GM23338 (cell line): ENCODE results near the gene CRACR2B. TPM values are rescaled to one million over a fixed set of nuclear protein-coding genes. Genes with fewer than 3 reads are reported as not detected.

Source experiments
- ATAC-seq: fragments of 200-7000 bp; cut with Tn5 transposase; 3 replicates; pipeline ENCODE4 v1.9.1; 2020
- DNase-seq: peaks from one replicate; pipeline ENCODE4 v3.0.0-alpha.2; 2015; ENCODE audit warnings: low spot score
- H2AFZ ChIP-seq: fragments of 200-600 bp; sonication (generic); 2 replicates; pipeline ENCODE4 v1.8.0; 2016; ENCODE audit warnings: antibody characterized with exemption, mild to moderate bottlenecking, moderate library complexity
- H3F3A ChIP-seq: fragments of 200-600 bp; sonication (generic); replicated peaks from 2 replicates; pipeline ENCODE4 v1.8.0; 2017; ENCODE audit warnings: antibody characterized with exemption, mixed run types, low read depth
- H3K27ac ChIP-seq: fragments of 200-600 bp; sonication (generic); 2 replicates; pipeline ENCODE4 v1.6.1; 2016; ENCODE audit warnings: low read depth
- H3K27me3 ChIP-seq: fragments of 200-600 bp; sonication (generic); 2 replicates; pipeline ENCODE4 v1.8.0; 2016; ENCODE audit warnings: mild to moderate bottlenecking, mixed run types, moderate library complexity; ENCODE audit not compliant: insufficient read depth
- H3K36me3 ChIP-seq: fragments of 200-600 bp; sonication (generic); 2 replicates; pipeline ENCODE4 v1.8.0; 2016; ENCODE audit warnings: mild to moderate bottlenecking; ENCODE audit not compliant: insufficient read depth
- H3K4me1 ChIP-seq: fragments of 200-600 bp; sonication (generic); 2 replicates; pipeline ENCODE4 v1.8.0; 2016; ENCODE audit warnings: mild to moderate bottlenecking, moderate library complexity; ENCODE audit not compliant: insufficient read depth
- H3K4me2 ChIP-seq: fragments of 200-600 bp; sonication (generic); 2 replicates; pipeline ENCODE4 v1.7.1; 2017; ENCODE audit warnings: mixed run types
- H3K4me3 ChIP-seq: fragments of 200-600 bp; sonication (generic); 2 replicates; pipeline ENCODE4 v1.6.1; 2016; ENCODE audit warnings: mixed run types
- H3K79me2 ChIP-seq: fragments of 200-600 bp; sonication (generic); replicated peaks from 2 replicates; pipeline ENCODE4 v1.8.0; 2017; ENCODE audit warnings: mild to moderate bottlenecking; ENCODE audit not compliant: insufficient read depth
- H3K9me2 ChIP-seq: fragments of 200-600 bp; sonication (generic); 2 replicates; pipeline ENCODE4 v1.8.0; 2017; ENCODE audit not compliant: insufficient read depth
- H4K20me1 ChIP-seq: fragments of 200-600 bp; sonication (generic); replicated peaks from 2 replicates; pipeline ENCODE4 v1.8.0; 2017; ENCODE audit warnings: mild to moderate bottlenecking; ENCODE audit not compliant: insufficient read depth
- H3K27ac Mint-ChIP-seq: 2 replicates; pipeline ENCODE4 v1.8.0; 2020; ENCODE audit warnings: inconsistent platforms, mild to moderate bottlenecking, moderate library complexity, mixed read lengths
- H3K27me3 Mint-ChIP-seq: 3 replicates; pipeline ENCODE4 v1.8.0; 2022; ENCODE audit warnings: low read depth, mild to moderate bottlenecking, moderate library complexity, mixed read lengths, inconsistent platforms; ENCODE audit not compliant: insufficient read depth, poor library complexity
- H3K36me3 Mint-ChIP-seq: 3 replicates; pipeline ENCODE4 v1.8.0; 2021; ENCODE audit warnings: low read depth, mild to moderate bottlenecking, inconsistent platforms, moderate library complexity, mixed read lengths
- H3K4me1 Mint-ChIP-seq: 3 replicates; pipeline ENCODE4 v1.8.0; 2020; ENCODE audit warnings: mild to moderate bottlenecking, inconsistent platforms, mixed read lengths
- H3K4me3 Mint-ChIP-seq: 3 replicates; pipeline ENCODE4 v1.8.0; 2021; ENCODE audit warnings: moderate library complexity, mild to moderate bottlenecking, inconsistent platforms, mixed read lengths
- H3K9me3 Mint-ChIP-seq: 3 replicates; pipeline ENCODE4 v1.8.0; 2020; ENCODE audit warnings: moderate library complexity, mild to moderate bottlenecking, inconsistent platforms, mixed read lengths
- CREB1 ChIP-seq: fragments of 250-450 bp; sonication (Bioruptor Pico); IDR thresholded peaks from 2 replicates; pipeline ENCODE4 v1.5.0; 2020; ENCODE audit warnings: low read depth, mild to moderate bottlenecking, moderate library complexity
- CTCF ChIP-seq, 2 experiments: fragments of 200-600 bp in 1 of 2; sonication (generic) in 1 of 2; conservative IDR thresholded peaks; 2 replicates each; pipeline versions ENCODE4 v1.5.1 to v1.6.1; 2016 to 2017; ENCODE audit warnings: antibody characterized with exemption in 2 of 2, low read depth in 2 of 2, mild to moderate bottlenecking in 2 of 2, moderate library complexity in 1 of 2
- EZH2phosphoT487 ChIP-seq: fragments of 200-600 bp; sonication (generic); IDR thresholded peaks from one replicate; pipeline ENCODE4 v1.8.1; 2018; ENCODE audit warnings: antibody characterized with exemption; ENCODE audit not compliant: unreplicated experiment
- NANOG ChIP-seq: IDR thresholded peaks from 2 replicates; pipeline ENCODE4 v1.6.1; 2016; ENCODE audit warnings: antibody characterized with exemption, borderline replicate concordance
- POLR2AphosphoS5 ChIP-seq: IDR thresholded peaks from 2 replicates; pipeline ENCODE4 v1.6.1; 2016; ENCODE audit warnings: antibody characterized with exemption, low read depth
- REST ChIP-seq: IDR thresholded peaks from one replicate; pipeline ENCODE4 v1.6.1; 2018; ENCODE audit warnings: antibody characterized with exemption; ENCODE audit not compliant: unreplicated experiment
- ZNF114 ChIP-seq: fragments of 250-450 bp; sonication (Bioruptor Pico); IDR thresholded peaks from 2 replicates; pipeline ENCODE4 v1.5.0; 2020; ENCODE audit warnings: mild to moderate bottlenecking, moderate library complexity
- ZNF331 ChIP-seq: fragments of 250-450 bp; sonication (Bioruptor Pico); IDR thresholded peaks from 2 replicates; pipeline ENCODE4 v1.5.0; 2020; ENCODE audit warnings: low read depth, mild to moderate bottlenecking, moderate library complexity
- polyA plus RNA-seq: library from polyadenylated mRNA; unstranded; fragments of >200 nt; fragmentation: Nextera tagmentation; extraction: Ambion mirVana; gene quantifications from 2 replicates; pipeline ENCODE4 v1.2.1, GENCODE V29; 2016
- total RNA-seq: library from RNA; depleted of rRNA; stranded (reverse); fragments of >200 nt; shearing (Covaris generic); gene quantifications from 2 replicates; pipeline ENCODE4 v1.2.3, GENCODE V29; 2014

The CRACR2B gene
- total and polyA plus RNA-seq, 2 experiments from 2014 or later: 55.9 to 64.1 TPM

GRCh38 chr11:860234-861104, 32.8 kb downstream of the CRACR2B start:
- Mint-ChIP-seq H3K27ac (no peak overlapping the region), H3K36me3 (peaks cover 3% of the 10 kb centered on the region; the same call in 1 of the 3 replicates), H3K27me3 (peaks cover 24% of the 10 kb centered on the region), H3K4me3 (no peak overlapping the region; the same call in 2 of the 3 replicates), H3K9me3 (no peaks in the 10 kb centered on the region; the same call in 2 of the 3 replicates), H3K4me1 (peaks cover 37% of the 10 kb centered on the region)
- Histone ChIP-seq H3F3A (peaks cover 16% of the 10 kb centered on the region), H3K4me2 (no peak overlapping the region), H2AFZ (no peak overlapping the region), H3K4me1 (peaks cover 27% of the 10 kb centered on the region; the same call in 1 of the 2 replicates), H3K36me3 (no peaks in the 10 kb centered on the region), H3K9me2 (no peaks in the 10 kb centered on the region), H3K4me3 (no peak overlapping the region), H3K27me3 (no peaks in the 10 kb centered on the region), H3K27ac (no peak overlapping the region), H3K79me2 (no peaks in the 10 kb centered on the region), H4K20me1 (peaks cover 33% of the 10 kb centered on the region)
- ATAC-seq (no peak), DNase-seq (no peak)
- TF ChIP-seq CTCF (conservative IDR thresholded peaks at IDR 0.05; ENCODE audit: low read depth in 2 of 2) (no peak), ZNF331 (no peak), POLR2AphosphoS5 (no peak), EZH2phosphoT487 (no peak), ZNF114 (CRISPR knock-in tag) (no peak), REST (no peak)

GRCh38 chr11:861105-861479, 33.4 kb downstream of the CRACR2B start:
- Mint-ChIP-seq H3K27me3 (peaks cover 29% of the 10 kb centered on the region), H3K36me3 (peaks cover 3% of the 10 kb centered on the region; the same call in 1 of the 3 replicates), H3K4me3 (peak overlapping the region; percentile 10; the same call in 1 of the 3 replicates), H3K4me1 (peaks cover 37% of the 10 kb centered on the region), H3K27ac (no peak overlapping the region), H3K9me3 (no peaks in the 10 kb centered on the region; the same call in 2 of the 3 replicates)
- Histone ChIP-seq H3K4me1 (peaks cover 25% of the 10 kb centered on the region; the same call in 1 of the 2 replicates), H3K4me3 (no peak overlapping the region), H3K36me3 (no peaks in the 10 kb centered on the region), H3K79me2 (no peaks in the 10 kb centered on the region), H3K9me2 (no peaks in the 10 kb centered on the region), H3K27me3 (no peaks in the 10 kb centered on the region), H3K27ac (no peak overlapping the region), H4K20me1 (peaks cover 33% of the 10 kb centered on the region), H3F3A (peaks cover 16% of the 10 kb centered on the region), H3K4me2 (no peak overlapping the region), H2AFZ (no peak overlapping the region)
- ATAC-seq (no peak), DNase-seq (no peak)
- TF ChIP-seq NANOG: no peak
- TF ChIP-seq CREB1 (CRISPR knock-in tag): no peak
- TF ChIP-seq REST: no peak
- TF ChIP-seq POLR2AphosphoS5: no peak
- no peak for TF ChIP-seq CTCF (conservative IDR thresholded peaks at IDR 0.05; ENCODE audit: low read depth in 2 of 2)
- no peak for TF ChIP-seq EZH2phosphoT487
- no peak for TF ChIP-seq ZNF331
